ENCODE measurements around the gene TAF1C.
"Not testable (repeated sequence)": the region's sequence is repeated elsewhere in the genome, so short reads cannot be mapped to it uniquely, and the experiment has no call there.

TAF1C gene, protein sequence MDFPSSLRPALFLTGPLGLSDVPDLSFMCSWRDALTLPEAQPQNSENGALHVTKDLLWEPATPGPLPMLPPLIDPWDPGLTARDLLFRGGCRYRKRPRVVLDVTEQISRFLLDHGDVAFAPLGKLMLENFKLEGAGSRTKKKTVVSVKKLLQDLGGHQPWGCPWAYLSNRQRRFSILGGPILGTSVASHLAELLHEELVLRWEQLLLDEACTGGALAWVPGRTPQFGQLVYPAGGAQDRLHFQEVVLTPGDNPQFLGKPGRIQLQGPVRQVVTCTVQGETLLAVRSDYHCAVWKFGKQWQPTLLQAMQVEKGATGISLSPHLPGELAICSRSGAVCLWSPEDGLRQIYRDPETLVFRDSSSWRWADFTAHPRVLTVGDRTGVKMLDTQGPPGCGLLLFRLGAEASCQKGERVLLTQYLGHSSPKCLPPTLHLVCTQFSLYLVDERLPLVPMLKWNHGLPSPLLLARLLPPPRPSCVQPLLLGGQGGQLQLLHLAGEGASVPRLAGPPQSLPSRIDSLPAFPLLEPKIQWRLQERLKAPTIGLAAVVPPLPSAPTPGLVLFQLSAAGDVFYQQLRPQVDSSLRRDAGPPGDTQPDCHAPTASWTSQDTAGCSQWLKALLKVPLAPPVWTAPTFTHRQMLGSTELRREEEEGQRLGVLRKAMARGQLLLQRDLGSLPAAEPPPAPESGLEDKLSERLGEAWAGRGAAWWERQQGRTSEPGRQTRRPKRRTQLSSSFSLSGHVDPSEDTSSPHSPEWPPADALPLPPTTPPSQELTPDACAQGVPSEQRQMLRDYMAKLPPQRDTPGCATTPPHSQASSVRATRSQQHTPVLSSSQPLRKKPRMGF

DNA sequence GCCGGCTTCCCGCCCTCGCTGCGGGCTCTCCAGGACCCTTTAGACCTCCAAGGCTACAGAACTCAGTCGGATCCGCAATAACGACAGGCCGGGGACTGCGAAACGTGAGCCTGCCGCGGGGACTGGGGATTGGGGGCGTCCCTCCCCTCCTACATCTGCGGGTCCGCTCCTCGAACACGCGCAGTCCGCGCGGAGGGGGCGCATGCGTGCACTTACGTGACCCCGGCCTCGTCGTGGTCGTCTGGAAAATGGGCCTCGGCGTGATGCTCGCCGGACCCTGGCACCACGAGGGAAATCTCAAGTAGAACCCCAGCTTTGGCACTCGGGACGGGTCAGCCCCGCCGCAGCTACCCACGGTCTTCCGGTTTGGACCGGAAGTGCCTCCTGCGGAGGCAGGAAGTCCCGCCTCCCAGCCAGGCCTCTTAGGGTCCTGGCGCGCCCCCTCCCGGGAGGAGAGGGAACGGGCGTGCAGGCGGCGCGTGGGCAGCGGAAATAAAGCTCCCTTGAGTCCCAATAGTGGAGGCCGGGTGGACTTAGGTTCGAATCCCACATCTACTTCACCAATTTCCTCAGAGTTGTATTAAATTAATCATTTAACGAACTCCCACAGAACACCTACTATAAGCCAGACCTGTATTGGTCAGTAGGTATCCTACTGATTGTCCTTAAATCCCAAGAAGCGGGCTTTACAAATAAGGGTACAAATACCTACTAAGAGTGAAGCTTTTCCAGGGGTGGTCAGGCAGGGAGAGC lies at the start of gene TAF1C:
Gene TAF1C (minus strand): TSS at position 373 of the 753 bp plus-strand sequence. CDS start 2,069 bp downstream, outside the sequence.
- peak; percentile 98 for DNase-seq

GRCh38 chr16:84234321-84235241 lies 47.7 kb upstream of the TAF1C start:
- DNase-seq = no peak

DNA sequence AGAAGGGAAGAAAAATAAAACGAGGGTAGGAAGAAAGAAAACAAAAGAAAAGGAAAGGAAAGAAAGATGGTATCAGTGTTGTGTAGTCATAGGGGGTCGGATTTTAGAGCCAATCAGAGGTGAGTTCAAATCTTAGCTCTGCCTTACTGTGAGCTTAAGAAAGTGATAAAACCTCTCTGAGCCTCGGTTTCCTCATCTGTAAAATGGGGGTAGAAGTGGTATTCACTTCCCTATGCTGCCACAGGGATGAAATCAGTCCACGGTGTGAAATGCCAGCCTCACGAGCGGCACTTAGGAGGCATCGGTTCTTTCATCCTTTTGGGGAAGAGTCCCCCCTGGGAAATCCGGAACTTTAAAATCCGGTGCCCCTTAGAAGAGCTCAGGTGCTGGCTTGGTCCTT lies 46.9 kb upstream of the TAF1C start:
- no peak for DNase-seq

DNA sequence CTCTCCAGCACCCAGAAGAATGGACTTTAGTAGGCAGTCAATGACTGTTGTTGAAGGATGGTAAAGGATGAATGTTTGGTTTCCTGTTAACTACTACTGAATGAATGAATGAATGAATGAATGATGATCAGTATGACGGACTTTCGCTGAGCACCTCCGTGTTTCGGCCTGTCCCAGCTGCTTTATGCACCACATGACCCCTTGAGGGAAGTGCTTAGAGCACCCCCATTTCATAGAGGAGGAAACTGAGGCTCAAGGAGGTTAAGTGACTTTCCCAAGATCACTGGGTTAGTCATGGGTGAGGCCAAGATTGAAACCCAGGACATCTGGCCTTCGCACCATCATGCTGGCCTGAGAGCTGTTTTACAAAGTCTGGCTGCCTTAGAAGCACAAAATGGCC lies 46.1 kb upstream of the TAF1C start:
- no peak for DNase-seq

- no peak for DNase-seq
Measured at GRCh38 chr16:84232060-84232459, 45.2 kb upstream of the TAF1C start.

- no peak for DNase-seq
Measured at GRCh38 chr16:84229471-84229870, 42.6 kb upstream of the TAF1C start.

- DNase-seq = peak; percentile 42
Measured at GRCh38 chr16:84228256-84228838, 41.5 kb upstream of the TAF1C start.

DNA sequence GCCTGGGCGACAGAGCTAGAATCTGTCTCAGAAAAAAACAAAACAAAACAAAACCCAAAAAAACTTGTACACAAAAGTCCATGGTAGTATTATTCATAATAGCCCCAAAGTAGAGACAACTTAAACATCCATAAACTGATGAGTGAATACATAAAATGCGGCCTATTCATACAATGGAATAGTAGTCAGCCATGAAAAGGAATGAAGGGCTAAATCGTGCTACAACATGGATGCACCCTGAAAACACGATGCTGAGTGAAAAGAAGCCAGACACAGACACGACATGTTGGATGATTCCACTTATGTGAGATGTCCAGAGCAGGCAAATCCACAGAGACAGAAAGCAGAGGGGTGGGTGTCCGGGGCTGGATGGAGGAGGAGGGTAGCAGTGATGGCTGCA lies 40.7 kb upstream of the TAF1C start:
- no peak for DNase-seq

GRCh38 chr16:84226026-84226425 lies 39.2 kb upstream of the TAF1C start:
- DNase-seq = no peak

DNA sequence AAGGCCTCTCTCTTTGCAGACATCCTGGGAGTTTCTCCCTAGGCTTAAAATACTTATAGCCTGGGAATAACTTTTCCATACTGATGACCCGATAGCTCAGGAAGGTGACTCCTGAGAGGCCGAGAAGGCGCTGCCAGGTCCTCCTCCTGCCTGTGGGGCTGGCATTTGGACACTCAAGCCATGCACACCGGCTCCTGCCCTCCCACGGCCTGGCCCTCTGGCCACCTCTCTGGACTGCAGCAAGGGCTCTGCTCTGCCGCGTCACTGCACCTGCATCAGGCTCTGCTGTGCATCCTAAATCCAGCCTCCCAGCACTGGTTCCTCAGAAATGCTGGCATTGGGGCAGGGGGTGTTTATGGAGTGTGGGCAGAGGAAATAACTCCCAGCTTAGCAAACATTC lies 38.7 kb upstream of the TAF1C start:
- DNase-seq = no peak

GRCh38 chr16:84225126-84225525 lies 38.3 kb upstream of the TAF1C start:
- no peak for DNase-seq

- DNase-seq = no peak
Measured at GRCh38 chr16:84224554-84224953, 37.7 kb upstream of the TAF1C start.

- DNase-seq = no peak
Measured at GRCh38 chr16:84223456-84223855, 36.6 kb upstream of the TAF1C start.

DNA sequence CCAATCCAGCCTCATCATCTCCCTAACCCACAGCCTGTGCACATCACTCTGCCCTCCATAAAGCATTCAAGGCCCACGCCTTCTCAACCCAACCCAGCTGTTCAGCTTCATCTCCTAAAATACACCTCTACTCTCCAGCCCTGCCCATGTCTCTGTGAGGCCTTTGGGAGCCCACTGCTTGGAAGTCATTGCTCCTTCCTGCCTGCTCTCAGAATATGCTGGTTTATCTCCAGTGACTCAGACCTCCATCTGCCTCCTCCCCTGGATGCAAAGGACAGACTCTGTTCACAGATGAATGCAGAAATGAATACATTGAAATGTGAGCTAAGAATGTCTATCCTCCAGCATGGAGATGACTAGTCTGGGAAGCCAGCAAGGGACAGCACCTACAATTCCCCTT lies 34.0 kb upstream of the TAF1C start:
- no peak for DNase-seq

DNA sequence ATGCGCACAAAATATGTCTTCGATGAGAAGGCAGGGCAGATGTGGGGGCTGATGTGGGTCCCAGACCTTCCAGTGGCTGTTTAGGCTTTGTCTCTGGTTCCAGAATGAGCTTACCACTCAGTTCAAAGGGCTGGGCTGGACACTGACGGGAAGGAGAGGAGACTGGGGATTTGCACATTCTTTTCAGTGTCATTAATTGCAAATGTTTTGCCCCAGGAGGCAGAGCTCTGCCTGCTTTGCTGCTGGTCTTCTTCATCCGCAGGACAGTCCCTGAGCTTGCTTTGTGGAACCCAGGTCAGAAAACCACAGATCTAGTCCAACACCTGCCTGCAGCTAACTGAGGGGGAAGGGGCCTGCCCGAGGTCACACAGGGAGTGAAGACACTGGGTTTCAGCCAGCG lies 32.1 kb upstream of the TAF1C start:
- DNase-seq = no peak

DNA sequence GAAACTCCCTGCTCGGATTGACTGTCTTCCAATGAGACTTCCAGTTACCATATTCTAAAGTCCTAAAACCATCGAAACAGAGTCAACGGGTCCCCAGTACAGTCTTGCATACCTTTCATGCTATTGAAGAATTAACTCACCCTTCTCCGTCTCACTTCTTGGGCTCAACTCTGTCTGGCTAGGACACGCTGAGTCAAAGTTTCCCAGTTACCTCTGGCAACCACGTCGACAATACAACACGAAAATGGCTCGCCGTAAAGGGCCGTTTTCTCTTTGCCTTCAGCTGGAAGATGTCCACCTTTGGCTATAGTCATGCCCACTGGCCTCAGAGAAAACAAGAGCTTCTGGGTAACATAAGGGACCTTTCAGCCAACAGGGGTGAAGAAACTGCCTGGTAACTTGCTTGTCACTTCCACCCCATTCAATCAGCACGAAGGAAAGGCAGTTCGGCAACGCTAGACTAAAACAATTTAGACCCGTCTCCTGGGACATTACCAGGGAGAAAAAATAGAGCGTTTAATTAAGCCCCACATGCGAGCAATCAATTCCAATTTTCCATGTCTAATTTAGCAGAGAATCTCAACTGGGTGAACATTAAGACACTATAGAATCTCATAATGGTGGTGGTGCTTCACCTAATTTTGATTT lies 31.4 kb upstream of the TAF1C start:
- DNase-seq = no peak

DNA sequence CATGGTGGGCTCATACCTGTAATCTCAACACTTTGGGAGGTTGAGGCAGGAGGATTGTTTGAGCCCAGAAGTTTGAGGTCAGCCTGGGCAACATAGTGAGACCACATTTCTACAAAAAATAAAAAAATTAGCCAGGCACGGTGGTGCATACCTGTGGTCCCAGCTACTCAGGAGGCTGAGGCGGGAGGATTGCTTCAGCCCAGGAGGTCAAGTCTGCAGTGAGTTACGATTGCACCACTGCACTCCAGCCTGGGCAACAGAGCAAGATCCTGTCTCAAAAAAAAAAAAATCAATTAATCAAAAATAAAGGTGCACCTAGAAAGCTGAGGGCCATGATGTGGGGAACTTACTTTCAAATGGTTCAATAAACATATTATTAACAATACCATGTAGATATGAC lies 29.3 kb upstream of the TAF1C start:
- not testable (repeated sequence) for DNase-seq

DNA sequence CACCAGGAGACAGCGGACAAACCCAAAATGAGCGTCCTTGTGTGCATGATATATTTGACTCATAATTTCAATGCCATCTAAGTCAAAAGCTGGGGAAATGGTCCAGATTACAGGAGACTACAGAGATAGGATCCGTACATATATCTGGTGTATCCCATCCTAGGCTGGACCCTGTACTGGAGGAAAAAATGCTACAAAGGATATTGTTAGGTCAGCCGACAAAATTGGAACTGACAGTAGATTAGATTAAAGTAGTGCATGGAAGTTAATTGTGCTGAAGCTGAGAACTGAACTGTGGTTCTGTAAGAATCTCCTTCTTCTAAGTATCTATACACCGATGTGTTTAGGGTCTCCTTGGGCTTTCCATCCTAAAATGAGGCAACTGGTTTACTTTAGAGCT lies 28.7 kb upstream of the TAF1C start:
- DNase-seq = no peak

DNA sequence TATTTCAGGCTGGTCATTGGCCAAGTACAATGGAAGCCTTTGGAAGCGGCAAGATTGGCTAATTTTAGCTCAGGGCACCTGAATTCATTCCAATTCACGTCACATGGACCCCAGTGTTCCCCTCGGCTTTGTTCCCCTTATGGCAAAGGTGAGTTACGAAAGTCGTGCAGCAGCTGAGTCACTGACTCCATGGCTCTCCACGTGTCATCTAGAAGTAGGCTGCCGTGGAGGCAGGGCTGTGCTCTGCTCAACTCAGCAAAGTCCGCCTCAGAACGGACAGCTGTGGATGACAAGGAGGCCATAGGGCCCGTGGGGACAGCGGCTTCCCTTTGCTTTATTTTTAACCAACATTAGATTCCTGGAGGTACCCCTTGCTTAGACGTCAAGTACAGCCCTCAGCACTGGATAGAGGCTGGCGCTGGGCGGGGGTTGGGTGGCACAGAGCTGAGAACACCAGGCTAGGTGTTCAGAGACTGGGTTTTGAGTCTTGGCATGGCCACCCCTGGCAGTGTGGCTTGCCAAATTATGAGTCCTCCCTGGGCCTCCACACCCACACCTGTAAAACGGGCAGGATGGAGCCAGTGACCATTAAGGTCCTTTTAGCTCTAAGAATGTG lies 27.7 kb upstream of the TAF1C start:
- no peak for DNase-seq

DNA sequence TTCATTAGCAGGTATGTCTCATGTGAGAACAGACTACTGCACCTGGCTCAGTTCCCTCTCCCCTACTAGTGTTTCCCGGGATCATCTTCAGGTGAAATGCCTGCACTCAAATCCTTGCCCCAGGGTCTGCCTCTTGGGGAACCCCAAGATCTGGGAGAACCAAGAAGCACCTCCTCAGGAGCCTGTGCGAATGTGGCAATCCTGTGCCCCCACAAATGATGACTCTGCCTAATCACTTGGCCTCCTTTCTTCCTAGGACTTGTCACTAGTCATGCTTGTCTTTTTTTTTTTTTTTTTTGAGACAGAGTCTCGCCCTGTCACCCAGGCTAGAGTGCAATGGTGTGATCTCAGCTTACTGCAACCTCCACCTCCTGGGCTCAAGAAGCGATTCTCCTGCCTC lies 25.8 kb upstream of the TAF1C start:
- DNase-seq = no peak

- DNase-seq = no peak
Measured at GRCh38 chr16:84212154-84212553, 25.3 kb upstream of the TAF1C start.

Measured in hematopoietic multipotent progenitor cell treated with erythropoietin and hydrocortisone succinate and interleukin-3 and kit ligand, for 4 days (in vitro differentiated cells).